ENCODE measurements around the gene MIA. TPM values are rescaled to one million over a fixed set of nuclear protein-coding genes. Genes with fewer than 3 reads are reported as not detected.

The MIA gene
- total and polyA plus RNA-seq, 9 of the 15 experiments (the other 6 are each of a cell fraction or from before 2014, with no cell fraction given): 0.21 TPM; not detected in 8

DNA sequence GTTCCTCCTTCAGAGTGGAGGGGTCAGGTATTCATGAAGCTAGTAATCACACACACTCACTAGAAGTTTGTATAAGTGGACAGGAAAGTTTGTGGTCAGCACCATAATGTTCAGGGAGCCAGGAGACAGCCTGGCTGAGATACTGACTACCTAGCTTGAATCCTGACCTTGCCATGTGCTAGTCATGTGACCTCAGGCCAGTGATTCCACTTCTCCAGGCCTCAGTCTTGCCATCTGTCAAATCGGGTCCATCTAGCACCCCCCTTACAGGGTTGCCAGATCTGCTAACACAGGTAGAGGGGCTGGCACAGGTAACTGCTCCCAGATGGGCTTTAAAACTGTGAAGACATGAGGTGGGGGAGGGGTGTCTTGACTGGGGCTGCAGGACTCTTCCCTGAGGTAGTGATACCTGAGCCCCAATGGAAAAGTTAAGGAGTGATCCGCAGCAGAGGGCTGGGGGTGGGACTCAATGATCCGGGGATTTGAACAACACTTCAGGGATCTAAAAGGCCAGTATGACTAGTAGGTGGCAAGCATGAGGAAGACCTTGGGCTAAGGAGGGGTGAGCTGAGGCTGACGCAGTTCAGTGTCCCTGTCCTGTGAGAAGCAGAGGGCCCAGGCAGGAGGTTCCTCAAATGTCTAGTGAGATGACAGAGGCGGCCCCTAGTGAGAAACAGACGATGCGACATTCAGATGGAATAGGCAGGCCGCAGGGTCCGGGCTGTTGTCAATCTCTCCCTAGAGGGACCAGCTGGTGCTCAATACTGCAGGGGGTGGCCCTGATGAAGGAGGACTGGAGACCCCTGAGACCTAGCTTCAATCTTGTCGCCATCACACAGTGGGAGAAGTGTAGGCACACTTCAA is 33.6 kb upstream of the MIA start (continued):
- no peak for TF ChIP-seq JUN (IDR thresholded peaks at IDR 0.05; ENCODE audit: borderline replicate concordance, low read depth, low read length)
- no peak for TF ChIP-seq JUN (CRISPR knock-in tag; IDR thresholded peaks at IDR 0.05; ENCODE audit: borderline replicate concordance)
- TF ChIP-seq E2F3 (CRISPR knock-in tag; IDR thresholded peaks at IDR 0.05): no peak
- no peak for TF ChIP-seq ZNF695 (CRISPR knock-in tag; IDR thresholded peaks at IDR 0.05)
- TF ChIP-seq, protein P1, sequence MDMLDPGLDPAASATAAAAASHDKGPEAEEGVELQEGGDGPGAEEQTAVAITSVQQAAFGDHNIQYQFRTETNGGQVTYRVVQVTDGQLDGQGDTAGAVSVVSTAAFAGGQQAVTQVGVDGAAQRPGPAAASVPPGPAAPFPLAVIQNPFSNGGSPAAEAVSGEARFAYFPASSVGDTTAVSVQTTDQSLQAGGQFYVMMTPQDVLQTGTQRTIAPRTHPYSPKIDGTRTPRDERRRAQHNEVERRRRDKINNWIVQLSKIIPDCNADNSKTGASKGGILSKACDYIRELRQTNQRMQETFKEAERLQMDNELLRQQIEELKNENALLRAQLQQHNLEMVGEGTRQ (CRISPR knock-in tag; IDR thresholded peaks at IDR 0.05): peak; percentile 18; the same call in 1 of the 2 replicates
- TF ChIP-seq ZNF717 (CRISPR knock-in tag; IDR thresholded peaks at IDR 0.05): no peak
- TF ChIP-seq ZFX (CRISPR knock-in tag; IDR thresholded peaks at IDR 0.05): peak; percentile 35; the same call in 1 of the 2 replicates
- peak in 1 of 2 experiments; percentile 36; a peak in 3 of 4 replicates for TF ChIP-seq RAD21 (CRISPR knock-in tag; conservative IDR thresholded peaks at IDR 0.05 in 1 of 2, IDR thresholded peaks at IDR 0.05 in 1 of 2)
- TF ChIP-seq MYC (IDR thresholded peaks at IDR 0.05; ENCODE audit: low read depth, low read length): 0 out of 2 replicates have a peak, but pooled peaks have one; percentile 25
- no peak for TF ChIP-seq MYC (CRISPR knock-in tag; IDR thresholded peaks at IDR 0.05; ENCODE audit: borderline replicate concordance, low read depth)
- TF ChIP-seq NELFE (IDR thresholded peaks at IDR 0.05; ENCODE audit: insufficient read depth, insufficient read length): no peak
- TF ChIP-seq, protein P2, sequence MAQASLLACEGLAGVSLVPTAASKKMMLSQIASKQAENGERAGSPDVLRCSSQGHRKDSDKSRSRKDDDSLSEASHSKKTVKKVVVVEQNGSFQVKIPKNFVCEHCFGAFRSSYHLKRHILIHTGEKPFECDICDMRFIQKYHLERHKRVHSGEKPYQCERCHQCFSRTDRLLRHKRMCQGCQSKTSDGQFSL (CRISPR knock-in tag; IDR thresholded peaks at IDR 0.05): peak; percentile 50; the same call in 1 of the 2 replicates
- TF ChIP-seq, protein P2 (tag; IDR thresholded peaks at IDR 0.05): no peak; a peak in 1 of 4 replicates
- TF ChIP-seq NR2C1 (IDR thresholded peaks at IDR 0.05): no peak
- TF ChIP-seq NR2C1 (tag; IDR thresholded peaks at IDR 0.05): no peak
- TF ChIP-seq, protein P3, sequence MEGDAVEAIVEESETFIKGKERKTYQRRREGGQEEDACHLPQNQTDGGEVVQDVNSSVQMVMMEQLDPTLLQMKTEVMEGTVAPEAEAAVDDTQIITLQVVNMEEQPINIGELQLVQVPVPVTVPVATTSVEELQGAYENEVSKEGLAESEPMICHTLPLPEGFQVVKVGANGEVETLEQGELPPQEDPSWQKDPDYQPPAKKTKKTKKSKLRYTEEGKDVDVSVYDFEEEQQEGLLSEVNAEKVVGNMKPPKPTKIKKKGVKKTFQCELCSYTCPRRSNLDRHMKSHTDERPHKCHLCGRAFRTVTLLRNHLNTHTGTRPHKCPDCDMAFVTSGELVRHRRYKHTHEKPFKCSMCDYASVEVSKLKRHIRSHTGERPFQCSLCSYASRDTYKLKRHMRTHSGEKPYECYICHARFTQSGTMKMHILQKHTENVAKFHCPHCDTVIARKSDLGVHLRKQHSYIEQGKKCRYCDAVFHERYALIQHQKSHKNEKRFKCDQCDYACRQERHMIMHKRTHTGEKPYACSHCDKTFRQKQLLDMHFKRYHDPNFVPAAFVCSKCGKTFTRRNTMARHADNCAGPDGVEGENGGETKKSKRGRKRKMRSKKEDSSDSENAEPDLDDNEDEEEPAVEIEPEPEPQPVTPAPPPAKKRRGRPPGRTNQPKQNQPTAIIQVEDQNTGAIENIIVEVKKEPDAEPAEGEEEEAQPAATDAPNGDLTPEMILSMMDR (IDR thresholded peaks at IDR 0.05 in 2 of 3, conservative IDR thresholded peaks at IDR 0.05 in 1 of 3; ENCODE audit: insufficient read depth in 2 of 3, low read depth in 1 of 3, low read length in 3 of 3): peak; percentile 8 to 35 (median 11); a peak in 2 of 6 replicates
- TF ChIP-seq MBD2 (IDR thresholded peaks at IDR 0.05; ENCODE audit: borderline replicate concordance, low read depth): no peak
- TF ChIP-seq ZNF668 (CRISPR knock-in tag; IDR thresholded peaks at IDR 0.05): no peak

All from K562 (cell line).